ENCODE measurements around the gene RAD50.
A peak's percentile ranks its signal among the peaks of the same experiment; 100 is the strongest.

The RAD50 gene

DNA sequence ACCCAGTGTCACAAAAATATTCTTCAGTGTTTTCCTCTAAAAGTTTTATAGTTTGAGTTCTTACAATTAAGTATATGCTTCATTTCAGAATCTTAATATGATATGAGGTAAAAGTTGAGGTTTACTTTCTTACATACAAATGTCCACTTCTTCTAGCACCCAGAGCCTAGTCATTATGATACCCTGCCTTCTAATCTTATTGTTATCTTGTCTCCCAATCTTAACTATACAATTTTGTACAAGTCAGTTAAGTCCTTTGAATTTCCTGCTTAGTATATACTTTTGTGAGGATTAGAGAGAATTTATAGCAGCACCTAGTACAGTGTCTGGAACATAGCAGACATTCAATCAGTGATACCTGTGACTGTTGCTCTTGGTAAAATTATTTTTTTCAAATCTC lies 29.3 kb downstream of the RAD50 start:
- no peaks in the 10 kb centered on the region for H3K27me3 Mint-ChIP-seq
- no peak overlapping the region for H3K4me3 Mint-ChIP-seq
- H3K36me3 Mint-ChIP-seq, result peaks cover 48% of the 10 kb centered on the region
- no peak overlapping the region for H3K27ac Mint-ChIP-seq
- no peak for ATAC-seq (ENCODE audit: low read depth)
- H3K4me1 Mint-ChIP-seq, result no peaks in the 10 kb centered on the region
- no peaks in the 10 kb centered on the region for H3K9me3 Mint-ChIP-seq
- no peak for DNase-seq (ENCODE audit: low spot score in 2 of 2)

DNA sequence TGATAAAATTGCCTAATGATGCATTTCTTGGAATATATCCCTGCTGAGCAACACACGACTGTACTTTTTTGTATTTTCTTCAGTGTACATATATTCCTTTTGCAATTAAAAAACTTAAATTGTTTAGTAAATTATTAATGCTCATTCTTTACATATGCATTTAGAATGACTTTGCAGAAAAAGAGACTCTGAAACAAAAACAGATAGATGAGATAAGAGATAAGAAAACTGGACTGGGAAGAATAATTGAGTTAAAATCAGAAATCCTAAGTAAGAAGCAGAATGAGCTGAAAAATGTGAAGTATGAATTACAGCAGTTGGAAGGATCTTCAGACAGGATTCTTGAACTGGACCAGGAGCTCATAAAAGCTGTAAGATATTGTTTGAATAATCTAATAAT lies 32.7 kb downstream of the RAD50 start:
- no peak for DNase-seq (ENCODE audit: low spot score in 2 of 2)
- Mint-ChIP-seq H3K9me3 (no peaks in the 10 kb centered on the region), H3K4me3 (no peak overlapping the region), H3K27ac (no peak overlapping the region), H3K36me3 (peaks cover 43% of the 10 kb centered on the region), H3K27me3 (no peaks in the 10 kb centered on the region), H3K4me1 (peaks cover 3% of the 10 kb centered on the region)
- ATAC-seq (ENCODE audit: low read depth), result no peak

DNA sequence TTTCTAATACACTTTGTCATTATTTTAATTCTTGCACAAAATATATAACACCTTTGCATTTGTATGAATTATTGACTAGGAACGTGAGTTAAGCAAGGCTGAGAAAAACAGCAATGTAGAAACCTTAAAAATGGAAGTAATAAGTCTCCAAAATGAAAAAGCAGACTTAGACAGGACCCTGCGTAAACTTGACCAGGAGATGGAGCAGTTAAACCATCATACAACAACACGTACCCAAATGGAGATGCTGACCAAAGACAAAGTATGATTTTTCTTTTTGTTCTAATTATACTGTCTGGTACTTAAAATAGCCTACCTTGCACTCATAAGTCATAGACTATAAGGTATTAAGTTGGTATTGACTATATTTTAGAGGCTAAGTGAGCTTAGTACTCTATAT lies 34.4 kb downstream of the RAD50 start:
- no peak overlapping the region for H3K4me3 Mint-ChIP-seq
- ATAC-seq (ENCODE audit: low read depth) (no peak), DNase-seq (ENCODE audit: low spot score in 2 of 2) (no peak)
- no peaks in the 10 kb centered on the region for H3K27me3 Mint-ChIP-seq
- H3K9me3 Mint-ChIP-seq, result no peaks in the 10 kb centered on the region
- H3K27ac Mint-ChIP-seq, result no peak overlapping the region
- peaks cover 3% of the 10 kb centered on the region for H3K4me1 Mint-ChIP-seq
- peaks cover 39% of the 10 kb centered on the region for H3K36me3 Mint-ChIP-seq

DNA sequence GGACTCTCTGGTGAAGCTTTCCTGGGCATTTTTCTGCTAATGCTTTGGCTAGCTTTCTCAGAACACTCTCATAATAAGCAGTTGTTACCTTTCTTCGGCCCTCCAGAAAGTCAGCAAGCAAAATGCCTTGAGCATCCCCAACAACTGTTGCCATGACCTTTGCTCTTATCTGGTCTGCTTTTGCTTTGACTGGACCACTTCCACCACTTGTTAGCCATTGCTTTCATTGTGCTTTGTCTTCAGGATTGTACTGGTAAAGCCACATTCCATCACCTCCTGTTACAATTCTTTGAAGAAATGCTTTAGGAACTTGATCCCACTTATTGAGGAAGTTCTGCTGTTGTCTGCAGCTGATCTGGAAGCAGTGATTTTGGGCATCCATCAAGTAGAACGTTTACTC lies 35.7 kb downstream of the RAD50 start:
- H3K27me3 Mint-ChIP-seq, result no peaks in the 10 kb centered on the region
- H3K27ac Mint-ChIP-seq, result no peak overlapping the region
- DNase-seq (ENCODE audit: low spot score in 2 of 2) (no peak), ATAC-seq (ENCODE audit: low read depth) (no peak)
- no peak overlapping the region for H3K4me3 Mint-ChIP-seq
- H3K9me3 Mint-ChIP-seq, result no peaks in the 10 kb centered on the region
- peaks cover 3% of the 10 kb centered on the region for H3K4me1 Mint-ChIP-seq
- peaks cover 45% of the 10 kb centered on the region for H3K36me3 Mint-ChIP-seq

DNA sequence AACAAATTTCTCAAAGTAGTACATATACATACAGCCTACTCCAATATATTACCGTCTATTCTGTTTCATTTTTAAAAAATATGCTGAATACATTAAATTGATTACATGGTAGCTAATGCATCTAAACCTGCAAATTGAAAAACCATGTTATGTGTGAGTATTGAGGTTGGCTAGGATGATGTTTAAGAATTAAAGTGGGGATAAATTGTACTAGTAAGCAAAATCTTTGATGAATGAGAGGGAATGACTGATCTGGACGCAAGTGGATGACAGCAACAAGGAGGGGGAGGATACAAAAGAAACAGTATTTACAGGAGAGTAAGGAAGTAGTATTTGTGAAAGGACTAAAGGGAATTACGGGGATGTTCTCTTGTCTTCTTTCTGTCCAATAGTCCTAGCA lies 37.4 kb downstream of the RAD50 start:
- Mint-ChIP-seq H3K27ac (no peak overlapping the region), H3K27me3 (no peaks in the 10 kb centered on the region), H3K9me3 (no peaks in the 10 kb centered on the region), H3K4me3 (no peak overlapping the region), H3K36me3 (peaks cover 39% of the 10 kb centered on the region), H3K4me1 (peaks cover 3% of the 10 kb centered on the region)
- no peak for DNase-seq (ENCODE audit: low spot score in 2 of 2)
- ATAC-seq (ENCODE audit: low read depth), result no peak

DNA sequence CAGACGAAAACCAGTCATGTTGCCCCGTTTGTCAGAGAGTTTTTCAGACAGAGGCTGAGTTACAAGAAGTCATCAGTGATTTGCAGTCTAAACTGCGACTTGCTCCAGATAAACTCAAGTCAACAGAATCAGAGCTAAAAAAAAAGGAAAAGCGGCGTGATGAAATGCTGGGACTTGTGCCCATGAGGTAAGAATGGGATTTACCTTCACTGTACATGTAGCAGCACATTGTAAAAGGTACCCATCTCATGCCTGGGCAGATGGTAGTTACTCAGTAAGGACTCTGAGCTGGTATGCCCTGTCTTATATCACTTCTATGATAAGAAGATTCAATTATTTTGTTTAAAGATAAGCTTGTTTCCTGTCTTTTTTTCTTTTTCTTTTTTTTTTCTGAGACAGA lies 38.8 kb downstream of the RAD50 start:
- H3K4me1 Mint-ChIP-seq, result peaks cover 3% of the 10 kb centered on the region
- DNase-seq (ENCODE audit: low spot score in 2 of 2), result no peak
- H3K36me3 Mint-ChIP-seq, result peaks cover 37% of the 10 kb centered on the region
- no peak for ATAC-seq (ENCODE audit: low read depth)
- H3K27ac Mint-ChIP-seq, result no peak overlapping the region
- no peak overlapping the region for H3K4me3 Mint-ChIP-seq
- no peaks in the 10 kb centered on the region for H3K9me3 Mint-ChIP-seq
- H3K27me3 Mint-ChIP-seq, result no peaks in the 10 kb centered on the region

DNA sequence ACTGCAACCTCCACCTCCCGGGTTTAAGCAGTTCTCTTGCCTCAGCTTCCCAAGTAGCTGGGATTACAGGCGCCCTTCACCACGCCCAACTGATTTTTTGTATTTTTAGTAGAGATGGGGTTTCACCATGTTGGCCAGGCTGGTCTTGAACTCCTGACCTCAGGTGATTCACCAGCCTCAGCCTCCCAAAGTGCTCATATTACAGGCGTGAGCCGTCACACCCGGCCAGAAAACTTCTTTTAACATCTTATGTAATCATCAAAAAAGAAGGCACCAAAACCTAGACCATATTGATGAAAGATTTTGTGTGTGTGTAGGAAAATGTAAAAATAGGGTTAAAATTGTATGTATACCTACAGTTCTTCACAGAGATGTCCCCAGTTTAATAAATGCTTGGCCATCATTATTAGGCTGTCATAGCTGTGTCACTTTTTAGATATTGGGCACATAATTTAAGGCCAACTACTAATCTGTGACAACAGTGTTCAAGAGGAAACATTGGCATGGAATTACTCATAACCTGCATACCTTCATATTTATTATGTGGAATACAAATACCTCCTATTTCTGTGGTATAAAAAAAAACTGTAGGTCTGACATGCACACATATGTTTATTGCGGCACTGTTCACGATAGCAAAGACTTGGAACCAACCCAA lies 44.4 kb downstream of the RAD50 start:
- Mint-ChIP-seq H3K9me3 (no peaks in the 10 kb centered on the region), H3K4me1 (no peaks in the 10 kb centered on the region), H3K27me3 (no peaks in the 10 kb centered on the region), H3K36me3 (peaks cover 31% of the 10 kb centered on the region), H3K27ac (peak overlapping the region; percentile 61), H3K4me3 (no peak overlapping the region)
- ATAC-seq (ENCODE audit: low read depth) (no peak), DNase-seq (ENCODE audit: low spot score in 2 of 2) (no peak)

DNA sequence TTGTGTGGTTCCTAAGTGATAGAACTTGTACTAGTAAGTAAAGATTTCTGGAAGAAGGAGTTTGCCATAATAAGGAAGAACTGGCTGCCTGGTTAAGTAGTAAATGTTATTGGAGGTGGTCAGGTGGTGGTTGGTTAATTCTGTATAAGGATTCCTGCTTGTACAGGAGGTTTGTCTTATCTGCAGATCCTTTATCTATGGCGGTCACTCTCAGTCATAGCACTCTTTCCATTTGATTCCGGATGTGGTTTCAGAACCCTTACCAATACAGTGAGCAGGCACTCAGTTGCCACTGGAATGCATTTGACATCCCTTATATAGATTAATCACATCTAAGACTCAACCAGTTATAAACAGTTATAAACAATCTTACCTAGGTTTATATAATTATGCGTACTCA lies 50.3 kb downstream of the RAD50 start:
- ATAC-seq (ENCODE audit: low read depth) (no peak), DNase-seq (ENCODE audit: low spot score in 2 of 2) (no peak)
- Mint-ChIP-seq H3K36me3 (peaks cover 35% of the 10 kb centered on the region), H3K4me3 (no peak overlapping the region), H3K27ac (no peak overlapping the region), H3K27me3 (no peaks in the 10 kb centered on the region), H3K9me3 (peaks cover 2% of the 10 kb centered on the region), H3K4me1 (no peaks in the 10 kb centered on the region)

DNA sequence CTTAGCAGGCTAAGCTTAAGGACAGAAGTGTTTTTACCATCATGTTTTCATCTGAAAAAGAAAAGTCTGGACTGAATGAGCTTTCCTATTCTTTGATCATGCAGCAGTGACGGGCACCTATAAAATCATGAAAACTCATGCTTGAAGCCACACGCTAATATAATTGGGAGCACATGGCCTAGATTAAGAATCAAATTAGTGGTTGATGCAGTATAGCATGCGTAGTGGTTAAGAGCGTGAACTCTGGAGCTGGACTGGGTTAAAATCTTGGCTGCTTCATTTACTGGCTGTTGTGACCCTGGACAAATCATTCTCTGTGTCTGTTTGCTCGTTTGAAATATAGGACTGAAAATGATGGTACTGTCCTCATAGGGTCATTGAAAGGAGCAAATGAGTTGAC lies 51.3 kb downstream of the RAD50 start:
- no peaks in the 10 kb centered on the region for H3K4me1 Mint-ChIP-seq
- H3K27ac Mint-ChIP-seq, result no peak overlapping the region
- H3K4me3 Mint-ChIP-seq, result no peak overlapping the region
- DNase-seq (ENCODE audit: low spot score in 2 of 2) (no peak), ATAC-seq (ENCODE audit: low read depth) (no peak)
- peaks cover 2% of the 10 kb centered on the region for H3K9me3 Mint-ChIP-seq
- no peaks in the 10 kb centered on the region for H3K27me3 Mint-ChIP-seq
- H3K36me3 Mint-ChIP-seq, result peaks cover 36% of the 10 kb centered on the region

DNA sequence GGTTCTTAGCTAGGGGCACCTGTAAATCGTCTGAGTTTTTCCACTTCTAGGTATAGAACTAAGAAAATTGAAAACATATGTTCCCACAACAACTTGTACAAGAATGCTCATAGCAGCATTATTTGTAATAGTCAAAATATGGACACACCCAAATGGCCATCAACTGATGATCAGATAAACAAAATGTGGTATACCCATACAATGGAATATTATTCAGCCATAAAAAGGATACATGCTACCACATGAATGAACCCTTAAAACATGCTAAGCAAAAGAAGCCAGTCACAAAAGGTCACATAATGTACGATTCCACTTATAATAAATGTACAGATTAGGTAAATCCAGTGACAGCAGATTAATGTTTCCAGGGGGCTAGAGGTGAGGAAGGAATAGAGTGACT lies 55.2 kb downstream of the RAD50 start:
- H3K9me3 Mint-ChIP-seq, result peaks cover 2% of the 10 kb centered on the region
- no peak overlapping the region for H3K27ac Mint-ChIP-seq
- H3K4me1 Mint-ChIP-seq, result no peaks in the 10 kb centered on the region

DNA sequence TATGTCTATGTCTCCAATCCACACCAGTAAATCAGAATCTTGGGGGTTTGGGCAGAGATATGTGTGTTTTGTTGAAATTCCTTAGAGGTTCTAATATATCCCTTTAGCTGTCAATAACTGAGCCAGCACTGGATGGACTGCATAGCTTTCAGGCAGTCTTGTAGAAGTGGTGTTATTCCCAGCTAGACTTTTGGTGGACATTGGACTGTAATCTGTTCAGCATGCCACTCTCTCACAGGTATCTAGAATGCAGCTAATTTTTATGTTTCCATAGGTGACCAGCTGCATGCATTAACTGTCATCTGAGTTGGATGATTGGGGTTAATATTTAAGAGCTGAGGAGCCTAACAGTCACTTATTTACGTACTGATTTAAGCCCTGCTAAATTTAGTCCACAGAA lies 56.1 kb downstream of the RAD50 start:
- no peak overlapping the region for H3K4me3 Mint-ChIP-seq
- no peak for DNase-seq (ENCODE audit: low spot score in 2 of 2)
- ATAC-seq (ENCODE audit: low read depth), result no peak
- peaks cover 2% of the 10 kb centered on the region for H3K9me3 Mint-ChIP-seq
- H3K27ac Mint-ChIP-seq, result no peak overlapping the region
- peaks cover 33% of the 10 kb centered on the region for H3K36me3 Mint-ChIP-seq
- no peaks in the 10 kb centered on the region for H3K27me3 Mint-ChIP-seq
- no peaks in the 10 kb centered on the region for H3K4me1 Mint-ChIP-seq

More for the DNA sequence above, 55.2 kb downstream of the RAD50 start:
- Mint-ChIP-seq H3K36me3 (peaks cover 29% of the 10 kb centered on the region), H3K4me3 (no peak overlapping the region), H3K27me3 (no peaks in the 10 kb centered on the region)
- ATAC-seq (ENCODE audit: low read depth), result no peak
- no peak for DNase-seq (ENCODE audit: low spot score in 2 of 2)

DNA sequence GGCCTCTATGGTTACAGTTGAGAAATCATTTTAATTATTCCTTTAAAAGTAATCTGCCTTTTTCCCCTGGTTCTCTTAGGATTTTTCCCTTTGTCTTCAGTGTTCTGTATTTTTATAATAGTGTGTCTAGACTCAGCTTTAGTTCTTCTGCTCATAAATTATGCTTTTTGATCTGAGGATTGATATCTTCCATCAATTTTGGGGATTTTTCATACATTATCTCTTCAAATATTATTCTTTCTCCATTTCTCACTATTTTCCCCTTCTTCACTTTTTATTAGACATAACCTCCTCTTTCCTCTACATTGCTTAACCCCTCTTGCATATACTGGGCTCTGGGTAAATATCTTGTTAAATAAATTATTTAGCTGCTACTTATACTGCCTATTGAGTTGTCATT lies 64.9 kb downstream of the RAD50 start:
- DNase-seq (ENCODE audit: low spot score in 2 of 2), result no peak
- no peak for ATAC-seq (ENCODE audit: low read depth)
- H3K27ac Mint-ChIP-seq, result no peak overlapping the region

DNA sequence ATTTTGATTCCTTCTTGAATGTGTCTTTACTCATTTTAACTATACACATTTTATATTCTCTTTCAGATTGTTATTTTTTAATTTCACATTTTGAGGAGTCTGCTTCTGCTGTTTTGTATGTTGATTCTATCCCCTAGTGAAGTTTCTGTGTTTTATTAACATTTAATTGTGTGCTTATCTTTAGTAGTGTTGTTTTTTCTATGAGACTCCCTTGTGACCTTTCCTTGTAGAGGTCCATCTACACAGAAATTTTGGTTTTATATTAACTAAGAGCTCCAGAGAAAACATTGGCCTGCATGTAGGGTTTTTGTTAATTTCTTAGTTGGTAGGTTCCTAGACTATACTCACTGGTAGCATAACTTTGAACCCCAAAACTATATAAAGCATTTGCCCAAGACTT lies 65.8 kb downstream of the RAD50 start:
- Mint-ChIP-seq H3K4me1 (peaks cover 2% of the 10 kb centered on the region), H3K36me3 (peaks cover 37% of the 10 kb centered on the region)
- ATAC-seq (ENCODE audit: low read depth), result no peak

More for the DNA sequence above, 64.9 kb downstream of the RAD50 start:
- H3K4me1 Mint-ChIP-seq, result peaks cover 2% of the 10 kb centered on the region
- no peak overlapping the region for H3K4me3 Mint-ChIP-seq
- no peaks in the 10 kb centered on the region for H3K9me3 Mint-ChIP-seq
- no peaks in the 10 kb centered on the region for H3K27me3 Mint-ChIP-seq
- H3K36me3 Mint-ChIP-seq, result peaks cover 38% of the 10 kb centered on the region

DNA sequence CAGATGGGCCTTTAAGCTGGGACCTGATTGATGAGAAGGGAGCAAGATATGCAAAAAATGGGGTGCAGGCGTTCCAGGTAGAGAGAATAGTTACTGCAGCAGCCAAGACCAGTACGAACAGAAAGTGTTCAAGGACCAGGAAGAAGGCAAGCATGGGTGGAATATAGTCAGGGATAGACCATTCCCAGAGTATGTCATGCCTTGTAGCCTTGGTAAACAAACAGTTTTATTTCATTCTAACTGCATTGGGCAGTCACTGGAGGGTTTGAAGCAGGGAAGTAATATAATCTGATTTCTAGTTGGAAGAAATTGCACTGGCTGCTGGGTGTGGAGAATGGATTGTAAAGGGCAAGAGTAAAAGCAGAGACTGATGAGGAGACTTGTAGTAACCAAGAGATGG lies 70.7 kb downstream of the RAD50 start:
- Mint-ChIP-seq H3K27ac (no peak overlapping the region), H3K36me3 (peaks cover 33% of the 10 kb centered on the region), H3K27me3 (no peaks in the 10 kb centered on the region), H3K4me3 (no peak overlapping the region), H3K4me1 (peaks cover 2% of the 10 kb centered on the region), H3K9me3 (no peaks in the 10 kb centered on the region)
- ATAC-seq (ENCODE audit: low read depth), result no peak
- DNase-seq (ENCODE audit: low spot score in 2 of 2), result no peak

More for the DNA sequence above, 65.8 kb downstream of the RAD50 start:
- Mint-ChIP-seq H3K9me3 (no peaks in the 10 kb centered on the region), H3K27ac (no peak overlapping the region), H3K27me3 (no peaks in the 10 kb centered on the region), H3K4me3 (no peak overlapping the region)
- DNase-seq (ENCODE audit: low spot score in 2 of 2), result no peak

DNA sequence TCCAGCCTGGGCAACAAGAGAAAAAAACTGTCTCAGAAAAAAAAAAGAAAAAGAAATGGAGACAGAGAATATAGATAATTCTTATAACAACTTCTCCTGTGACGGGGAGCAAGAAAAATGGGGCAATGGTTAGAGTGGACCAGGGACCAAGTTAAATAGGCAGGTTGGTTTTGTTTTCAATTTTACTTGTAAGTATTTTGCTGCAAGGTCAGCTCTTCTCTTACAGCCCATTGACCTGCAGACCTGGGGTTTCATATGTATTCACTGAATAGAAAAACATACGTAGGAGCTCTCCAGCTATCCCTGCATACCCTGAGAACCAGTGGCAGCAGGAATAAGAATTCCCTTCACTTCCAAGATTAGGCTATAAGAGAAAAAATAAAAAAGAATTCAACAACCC lies 72.0 kb downstream of the RAD50 start:
- ATAC-seq (ENCODE audit: low read depth) (no peak), DNase-seq (ENCODE audit: low spot score in 2 of 2) (no peak)
- no peaks in the 10 kb centered on the region for H3K27me3 Mint-ChIP-seq
- H3K36me3 Mint-ChIP-seq, result peaks cover 31% of the 10 kb centered on the region
- H3K4me1 Mint-ChIP-seq, result peaks cover 2% of the 10 kb centered on the region
- H3K4me3 Mint-ChIP-seq, result no peak overlapping the region
- H3K27ac Mint-ChIP-seq, result peak overlapping the region; percentile 25
- H3K9me3 Mint-ChIP-seq, result no peaks in the 10 kb centered on the region

Data from memory B cell (primary cell).